Measurements from ENCODE around the gene LTBP2. TPM values are rescaled to one million over a fixed set of nuclear protein-coding genes. Genes with fewer than 3 reads are reported as not detected.

Gene LTBP2
- polyA plus RNA-seq, 1 donor from 2014 or later: 0.33 TPM

GRCh38 chr14:74649673-74650072 lies 37.6 kb upstream of the LTBP2 start:
- Histone ChIP-seq H4K20me1 (ENCODE audit: insufficient read depth) (no peaks in the 10 kb centered on the region), H3K4me3 (ENCODE audit: low read length) (no peak overlapping the region), H3F3A (ENCODE audit: insufficient read depth, low read length, poor library complexity, severe bottlenecking) (no peaks in the 10 kb centered on the region), H3K9ac (ENCODE audit: low read length) (no peak overlapping the region), H2AFZ (ENCODE audit: low read depth, low read length) (no peak overlapping the region), H3K27me3 (ENCODE audit: insufficient read depth, low read depth, low read length) (no peaks in the 10 kb centered on the region), H3K9me2 (ENCODE audit: insufficient read depth, low read length) (no peaks in the 10 kb centered on the region), H3K79me2 (replicated peaks; ENCODE audit: insufficient read depth, low read length) (no peaks in the 10 kb centered on the region), H3K9me3 (ENCODE audit: low read length) (no peaks in the 10 kb centered on the region), H3K36me3 (ENCODE audit: insufficient read depth, low read length) (no peaks in the 10 kb centered on the region), H3K27ac (ENCODE audit: low read length) (no peak overlapping the region), H3K4me2 (ENCODE audit: low read length) (no peak overlapping the region)
- TF ChIP-seq MXI1 (conservative IDR thresholded peaks at IDR 0.05; ENCODE audit: poor library complexity, severe bottlenecking): no peak
- no peak for TF ChIP-seq EZH2 (IDR thresholded peaks at IDR 0.05; ENCODE audit: borderline replicate concordance, insufficient read depth, low read length, poor library complexity, severe bottlenecking)
- TF ChIP-seq CTCF (IDR thresholded peaks at IDR 0.05; ENCODE audit: poor library complexity, severe bottlenecking): no peak
- no peak for TF ChIP-seq SMC3 (conservative IDR thresholded peaks at IDR 0.05; ENCODE audit: poor library complexity)
- TF ChIP-seq RAD21 (conservative IDR thresholded peaks at IDR 0.05): no peak
- no peak for TF ChIP-seq POLR2AphosphoS5 (IDR thresholded peaks at IDR 0.05)
- TF ChIP-seq REST (IDR thresholded peaks at IDR 0.05; ENCODE audit: borderline replicate concordance): no peak
- TF ChIP-seq EP300 (conservative IDR thresholded peaks at IDR 0.05; ENCODE audit: poor library complexity, severe bottlenecking): no peak
- no peak for TF ChIP-seq TAF1 (IDR thresholded peaks at IDR 0.05; ENCODE audit: low read depth)

GRCh38 chr14:74649167-74649566 lies 37.1 kb upstream of the LTBP2 start:
- H2AFZ ChIP-seq (ENCODE audit: low read depth, low read length): no peak overlapping the region
- H3K4me2 ChIP-seq (ENCODE audit: low read length): no peak overlapping the region
- H3K9me3 ChIP-seq (ENCODE audit: low read length): no peaks in the 10 kb centered on the region
- no peaks in the 10 kb centered on the region for H3F3A ChIP-seq (ENCODE audit: insufficient read depth, low read length, poor library complexity, severe bottlenecking)
- no peak overlapping the region for H3K27ac ChIP-seq (ENCODE audit: low read length)
- no peaks in the 10 kb centered on the region for H4K20me1 ChIP-seq (ENCODE audit: insufficient read depth)
- no peaks in the 10 kb centered on the region for H3K27me3 ChIP-seq (ENCODE audit: insufficient read depth, low read depth, low read length)
- no peak overlapping the region for H3K9ac ChIP-seq (ENCODE audit: low read length)
- H3K79me2 ChIP-seq (replicated peaks; ENCODE audit: insufficient read depth, low read length): no peaks in the 10 kb centered on the region
- no peaks in the 10 kb centered on the region for H3K36me3 ChIP-seq (ENCODE audit: insufficient read depth, low read length)
- H3K9me2 ChIP-seq (ENCODE audit: insufficient read depth, low read length): no peaks in the 10 kb centered on the region
- TF ChIP-seq EZH2 (IDR thresholded peaks at IDR 0.05; ENCODE audit: borderline replicate concordance, insufficient read depth, low read length, poor library complexity, severe bottlenecking): no peak
- TF ChIP-seq EP300 (conservative IDR thresholded peaks at IDR 0.05; ENCODE audit: poor library complexity, severe bottlenecking): no peak
- TF ChIP-seq POLR2AphosphoS5 (IDR thresholded peaks at IDR 0.05): no peak
- no peak for TF ChIP-seq REST (IDR thresholded peaks at IDR 0.05; ENCODE audit: borderline replicate concordance)
- no peak for TF ChIP-seq RAD21 (conservative IDR thresholded peaks at IDR 0.05)
- no peak for TF ChIP-seq CTCF (IDR thresholded peaks at IDR 0.05; ENCODE audit: poor library complexity, severe bottlenecking)
- TF ChIP-seq TAF1 (IDR thresholded peaks at IDR 0.05; ENCODE audit: low read depth): no peak
- no peak for TF ChIP-seq SMC3 (conservative IDR thresholded peaks at IDR 0.05; ENCODE audit: poor library complexity)
- TF ChIP-seq MXI1 (conservative IDR thresholded peaks at IDR 0.05; ENCODE audit: poor library complexity, severe bottlenecking): no peak
- H3K4me3 ChIP-seq (ENCODE audit: low read length): no peak overlapping the region

All from neural cell (in vitro differentiated cells).